ENCODE results near the gene PTPRS. TPM values are rescaled to one million over a fixed set of nuclear protein-coding genes. Genes with fewer than 3 reads are reported as not detected.
A peak's percentile ranks its signal among the peaks of the same experiment; 100 is the strongest.

The PTPRS gene
- polyA plus RNA-seq, 3 donors from 2014 or later: 0.10 TPM; not detected in 2

DNA sequence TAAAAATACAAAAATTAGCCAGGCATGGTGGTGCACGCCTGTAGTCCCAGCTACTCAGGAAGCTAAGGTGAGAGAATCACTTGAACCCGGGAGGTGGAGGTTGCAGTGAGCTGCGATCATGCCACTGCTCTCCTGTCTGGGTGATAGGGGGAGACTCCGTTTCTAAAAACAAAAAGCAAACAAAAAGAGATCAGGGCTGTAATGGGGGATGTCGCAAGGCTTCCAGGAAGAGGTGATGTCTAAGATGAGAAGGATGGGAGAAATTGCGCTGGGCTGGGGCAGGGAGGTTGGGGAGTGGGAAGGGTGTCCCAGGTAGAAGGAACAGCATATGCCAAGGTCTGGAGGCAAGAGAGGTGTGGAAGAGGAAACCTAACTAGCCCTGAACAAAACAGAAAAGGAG, 36.1 kb downstream of the PTPRS start:
- no peak for DNase-seq
- no peaks in the 10 kb centered on the region for H3K4me1 Mint-ChIP-seq
- no peaks in the 10 kb centered on the region for H3K36me3 Mint-ChIP-seq
- H3K27ac Mint-ChIP-seq: no peak overlapping the region
- H3K4me3 Mint-ChIP-seq: no peak overlapping the region
- H3K27me3 Mint-ChIP-seq (ENCODE audit: low read depth in 3 of 3): peaks cover 3 to 5% (median 3%) of the 10 kb centered on the region in 3 donors
- H3K9me3 Mint-ChIP-seq: no peaks in the 10 kb centered on the region

DNA sequence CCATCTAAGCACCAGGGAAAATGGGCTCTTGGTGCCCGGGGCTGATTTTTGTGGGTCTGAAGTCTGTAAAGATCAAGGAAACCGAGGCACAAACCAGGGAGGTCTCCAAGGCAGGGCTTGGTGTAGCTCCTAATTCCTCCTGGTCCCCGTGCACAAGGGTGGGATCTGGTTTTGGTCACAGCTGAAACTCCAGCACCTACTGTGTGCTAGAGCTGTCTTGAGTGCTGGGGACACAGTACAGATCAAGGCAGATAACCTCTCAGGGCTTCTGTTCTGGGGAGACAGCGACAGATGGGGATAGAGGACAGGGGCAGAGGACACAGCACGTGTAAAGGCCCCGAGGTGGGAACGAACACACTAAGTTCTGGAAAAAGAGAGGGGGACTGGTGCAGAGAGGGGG, 37.4 kb downstream of the PTPRS start:
- DNase-seq: no peak
- H3K9me3 Mint-ChIP-seq: peaks cover 0 to 2% (median 0%) of the 10 kb centered on the region in 6 donors

DNA sequence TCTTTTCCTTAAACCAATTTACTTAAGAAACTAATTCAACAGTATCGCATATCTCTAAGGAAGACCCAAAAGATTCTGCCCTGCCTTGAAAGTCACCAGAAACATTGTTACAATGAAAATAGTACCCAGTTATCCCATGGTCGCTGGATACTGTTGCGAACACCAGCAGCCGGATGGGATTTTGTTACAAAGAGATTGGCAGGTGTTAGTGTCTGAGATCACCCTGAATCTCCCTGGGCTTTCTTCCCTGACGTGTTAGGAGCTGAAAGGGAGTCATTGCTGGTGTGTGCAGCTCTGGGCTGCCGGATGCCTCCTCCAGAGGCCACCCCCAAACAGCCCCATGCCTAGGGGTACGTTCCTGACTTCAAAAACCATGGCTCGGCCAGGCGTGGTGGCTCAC, 38.2 kb downstream of the PTPRS start:
- peaks cover 3 to 7% (median 5%) of the 10 kb centered on the region in 3 donors for H3K27me3 Mint-ChIP-seq (ENCODE audit: low read depth in 3 of 3)
- H3K4me3 Mint-ChIP-seq: no peak overlapping the region
- no peaks in the 10 kb centered on the region for H3K4me1 Mint-ChIP-seq
- no peak overlapping the region for H3K27ac Mint-ChIP-seq
- no peak for DNase-seq
- peaks cover 0 to 2% (median 0%) of the 10 kb centered on the region in 6 donors for H3K9me3 Mint-ChIP-seq
- H3K36me3 Mint-ChIP-seq: no peaks in the 10 kb centered on the region

More for the DNA sequence above, 37.4 kb downstream of the PTPRS start:
- H3K27me3 Mint-ChIP-seq (ENCODE audit: low read depth in 3 of 3): peaks cover 3 to 7% (median 5%) of the 10 kb centered on the region in 3 donors
- H3K36me3 Mint-ChIP-seq: no peaks in the 10 kb centered on the region
- no peaks in the 10 kb centered on the region for H3K4me1 Mint-ChIP-seq
- H3K27ac Mint-ChIP-seq: no peak overlapping the region
- H3K4me3 Mint-ChIP-seq: no peak overlapping the region

DNA sequence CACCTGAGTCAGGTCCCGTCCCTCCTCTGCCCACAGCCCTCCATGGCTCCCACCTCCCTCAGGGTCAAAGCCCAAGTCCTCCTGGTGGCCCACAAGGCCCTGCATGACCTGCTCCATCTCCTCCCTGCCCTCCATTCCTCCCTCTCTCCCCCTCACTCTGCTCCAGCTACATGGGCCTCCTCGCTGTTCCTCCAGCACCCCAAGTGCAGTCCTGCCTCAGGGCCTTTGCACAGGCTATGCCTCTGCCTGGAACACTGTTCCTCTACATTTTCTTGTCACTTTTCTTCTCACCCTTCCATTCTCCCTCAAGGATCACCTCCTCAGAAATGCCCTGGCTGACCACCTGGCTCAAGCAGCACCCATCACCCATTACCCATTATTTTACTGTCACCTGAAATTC, 41.5 kb downstream of the PTPRS start:
- peaks cover 0 to 2% (median 0%) of the 10 kb centered on the region in 6 donors for H3K9me3 Mint-ChIP-seq
- H3K4me3 Mint-ChIP-seq: no peak overlapping the region
- H3K36me3 Mint-ChIP-seq: no peaks in the 10 kb centered on the region
- no peak overlapping the region for H3K27ac Mint-ChIP-seq
- DNase-seq: no peak
- no peaks in the 10 kb centered on the region for H3K4me1 Mint-ChIP-seq
- peaks cover 5 to 9% (median 6%) of the 10 kb centered on the region in 3 donors for H3K27me3 Mint-ChIP-seq (ENCODE audit: low read depth in 3 of 3)

DNA sequence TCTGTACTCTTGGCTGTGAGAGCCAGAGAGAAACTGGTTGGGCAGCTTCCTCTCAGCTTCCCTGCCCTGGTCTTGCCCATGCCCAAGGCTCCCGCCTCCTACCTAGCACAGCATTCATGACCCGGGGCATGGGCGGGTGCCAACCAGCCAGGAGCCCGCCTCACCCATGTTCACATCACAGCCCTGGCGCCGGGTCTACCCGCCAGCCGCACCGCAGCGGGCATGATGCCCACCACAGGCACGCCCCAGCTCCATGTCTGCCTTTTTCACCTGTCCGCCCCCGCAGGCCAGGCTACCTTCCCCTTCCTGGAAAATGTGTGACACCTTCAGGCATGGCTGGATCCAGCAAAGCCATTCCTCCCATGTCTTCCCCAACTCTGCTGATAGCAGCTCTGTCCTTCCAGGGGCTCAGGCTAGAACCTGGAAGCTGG, 42.1 kb downstream of the PTPRS start:
- no peaks in the 10 kb centered on the region for H3K4me1 Mint-ChIP-seq
- no peak overlapping the region for H3K27ac Mint-ChIP-seq
- H3K27me3 Mint-ChIP-seq (ENCODE audit: low read depth in 3 of 3): peaks cover 3 to 9% (median 5%) of the 10 kb centered on the region in 3 donors
- no peak overlapping the region for H3K4me3 Mint-ChIP-seq
- H3K36me3 Mint-ChIP-seq: no peaks in the 10 kb centered on the region
- no peak for DNase-seq
- H3K9me3 Mint-ChIP-seq: peaks cover 0 to 2% (median 0%) of the 10 kb centered on the region in 6 donors

DNA sequence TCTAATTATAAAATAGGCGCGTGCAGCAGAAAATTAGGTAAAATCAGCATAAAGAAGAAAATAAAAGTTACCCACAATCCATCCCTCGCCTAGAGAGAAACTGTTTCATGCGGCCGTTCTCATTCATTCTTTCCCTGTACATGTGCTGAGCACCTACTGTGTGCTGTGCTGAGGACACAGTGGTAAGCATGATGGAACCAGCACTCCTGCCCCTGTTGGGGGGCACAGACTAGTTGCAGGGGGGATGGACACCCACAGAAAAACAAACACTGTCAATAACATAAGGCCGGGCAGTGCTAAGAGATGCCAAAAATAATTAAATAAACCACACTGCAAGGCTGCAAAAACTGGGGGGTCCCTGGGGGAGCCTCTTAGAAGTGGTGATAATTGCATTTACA, 43.3 kb downstream of the PTPRS start:
- no peak overlapping the region for H3K4me3 Mint-ChIP-seq
- H3K4me1 Mint-ChIP-seq: peaks cover 0 to 2% of the 10 kb centered on the region in 2 donors
- H3K27ac Mint-ChIP-seq: no peak overlapping the region
- H3K27me3 Mint-ChIP-seq (ENCODE audit: low read depth in 3 of 3): peaks cover 3 to 9% (median 5%) of the 10 kb centered on the region in 3 donors
- peaks cover 0 to 2% (median 0%) of the 10 kb centered on the region in 6 donors for H3K9me3 Mint-ChIP-seq
- no peak for DNase-seq
- no peaks in the 10 kb centered on the region for H3K36me3 Mint-ChIP-seq

DNA sequence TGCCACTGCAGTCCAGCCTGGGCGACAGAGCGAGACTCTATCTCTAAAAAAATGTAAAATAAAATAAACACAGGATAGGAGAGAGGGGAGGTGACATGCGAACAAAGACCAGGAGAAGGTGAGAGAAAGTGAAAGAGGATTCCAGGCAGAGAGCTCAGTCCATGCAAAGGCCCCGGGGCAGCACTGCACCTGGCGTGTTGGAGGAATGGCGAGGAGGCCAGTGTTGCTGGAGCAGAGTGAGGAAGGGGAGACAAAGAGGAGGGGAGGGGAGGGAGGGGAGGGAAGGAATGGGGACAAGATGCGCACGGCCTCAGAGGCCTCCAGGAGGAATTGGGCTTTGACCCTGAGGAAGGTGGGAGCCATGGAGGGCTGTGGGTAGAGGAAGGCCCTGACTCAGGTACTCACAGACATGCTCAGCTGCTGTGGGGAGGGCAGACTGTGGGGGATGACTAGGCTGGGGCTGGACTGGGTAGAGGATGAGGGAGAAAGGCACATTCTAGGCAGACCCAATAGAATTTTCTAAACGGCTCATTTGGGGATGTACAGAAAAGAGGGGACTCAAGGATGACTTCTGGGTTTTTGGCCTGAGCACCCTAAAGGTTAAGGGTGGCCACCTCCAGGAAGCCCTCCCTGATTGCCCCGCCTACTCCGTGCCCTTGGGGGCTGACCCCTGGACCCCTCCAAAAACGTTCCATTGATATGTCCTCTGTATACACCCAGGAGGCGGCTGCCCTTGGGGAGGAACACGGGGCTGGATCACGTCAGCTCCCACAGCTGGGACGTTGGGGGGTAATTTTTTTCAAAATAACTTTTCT, 43.9 kb downstream of the PTPRS start:
- Mint-ChIP-seq H3K9me3 (peaks cover 0 to 2% (median 0%) of the 10 kb centered on the region in 6 donors), H3K4me1 (peaks cover 5 to 8% of the 10 kb centered on the region in 2 donors), H3K27me3 (ENCODE audit: low read depth in 3 of 3) (peaks cover 5 to 9% (median 6%) of the 10 kb centered on the region in 3 donors), H3K36me3 (no peaks in the 10 kb centered on the region), H3K27ac (no peak overlapping the region), H3K4me3 (no peak overlapping the region)
- no peak for DNase-seq

DNA sequence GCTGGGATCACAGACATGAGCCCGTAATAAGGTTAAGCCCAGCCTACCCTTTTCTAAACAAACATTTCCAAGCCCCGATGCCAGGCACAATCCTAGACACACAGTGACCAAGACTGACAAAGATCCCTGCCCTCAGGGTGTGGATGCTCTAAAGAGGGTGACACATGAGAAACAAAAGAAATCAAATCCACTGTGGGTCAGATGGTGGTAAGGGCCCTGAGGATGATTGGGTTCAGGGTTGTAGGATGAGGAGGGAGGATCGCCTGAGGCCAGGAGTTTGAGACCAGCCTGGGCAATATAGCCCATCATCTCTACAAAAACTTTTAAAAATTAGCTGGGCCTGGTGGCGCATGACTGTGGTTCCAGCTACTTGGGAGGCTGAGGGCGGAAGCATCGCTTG, 44.6 kb downstream of the PTPRS start:
- DNase-seq: no peak
- Mint-ChIP-seq H3K27me3 (ENCODE audit: low read depth in 3 of 3) (peaks cover 6 to 8% (median 6%) of the 10 kb centered on the region in 3 donors), H3K36me3 (no peaks in the 10 kb centered on the region), H3K4me1 (peaks cover 7 to 8% of the 10 kb centered on the region in 2 donors), H3K27ac (no peak overlapping the region), H3K4me3 (no peak overlapping the region), H3K9me3 (peaks cover 0 to 2% (median 0%) of the 10 kb centered on the region in 6 donors)

DNA sequence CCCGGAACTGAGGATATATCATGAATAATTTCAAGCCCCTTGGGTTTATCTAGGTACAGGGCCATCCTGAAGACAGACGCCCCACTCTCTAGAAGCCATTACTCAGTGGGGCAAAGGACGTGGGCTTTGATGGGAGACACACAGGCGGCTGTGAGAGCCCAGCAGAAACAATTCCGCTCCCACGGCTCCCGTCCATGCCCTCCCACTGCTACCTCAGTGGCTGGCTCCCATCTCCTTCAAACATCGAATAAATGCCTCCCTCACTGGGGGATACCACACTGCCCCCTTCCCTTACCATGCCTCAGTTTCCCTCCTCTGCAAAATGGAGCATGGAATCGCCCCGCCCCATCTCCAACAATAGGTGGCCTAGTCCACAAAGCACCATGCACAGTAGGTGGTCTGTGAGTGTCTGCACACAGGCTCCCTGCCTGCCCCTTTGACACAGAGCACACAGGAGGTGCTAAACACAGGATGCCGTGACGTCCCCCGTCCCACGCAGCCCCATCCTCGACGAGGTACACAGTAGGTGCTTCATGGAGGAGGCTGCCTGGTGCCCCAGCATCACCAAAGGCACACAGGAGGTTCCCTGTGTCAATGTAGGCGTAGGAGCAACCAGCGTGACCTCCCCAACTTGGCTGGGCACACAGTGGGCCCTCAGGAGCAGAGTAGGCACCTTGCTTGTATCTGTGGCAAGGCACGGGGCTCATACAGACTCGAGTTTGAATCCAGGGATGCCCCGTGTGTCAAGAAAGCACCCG, 46.0 kb downstream of the PTPRS start:
- peaks cover 6 to 8% (median 6%) of the 10 kb centered on the region in 3 donors for H3K27me3 Mint-ChIP-seq (ENCODE audit: low read depth in 3 of 3)
- no peak for DNase-seq
- peaks cover 0 to 2% (median 0%) of the 10 kb centered on the region in 6 donors for H3K9me3 Mint-ChIP-seq
- peak overlapping the region in 4 of 5 donors; percentile 64 to 81 (median 66) for H3K4me3 Mint-ChIP-seq
- H3K4me1 Mint-ChIP-seq: peaks cover 7 to 8% of the 10 kb centered on the region in 2 donors
- H3K36me3 Mint-ChIP-seq: no peaks in the 10 kb centered on the region
- no peak overlapping the region for H3K27ac Mint-ChIP-seq

DNA sequence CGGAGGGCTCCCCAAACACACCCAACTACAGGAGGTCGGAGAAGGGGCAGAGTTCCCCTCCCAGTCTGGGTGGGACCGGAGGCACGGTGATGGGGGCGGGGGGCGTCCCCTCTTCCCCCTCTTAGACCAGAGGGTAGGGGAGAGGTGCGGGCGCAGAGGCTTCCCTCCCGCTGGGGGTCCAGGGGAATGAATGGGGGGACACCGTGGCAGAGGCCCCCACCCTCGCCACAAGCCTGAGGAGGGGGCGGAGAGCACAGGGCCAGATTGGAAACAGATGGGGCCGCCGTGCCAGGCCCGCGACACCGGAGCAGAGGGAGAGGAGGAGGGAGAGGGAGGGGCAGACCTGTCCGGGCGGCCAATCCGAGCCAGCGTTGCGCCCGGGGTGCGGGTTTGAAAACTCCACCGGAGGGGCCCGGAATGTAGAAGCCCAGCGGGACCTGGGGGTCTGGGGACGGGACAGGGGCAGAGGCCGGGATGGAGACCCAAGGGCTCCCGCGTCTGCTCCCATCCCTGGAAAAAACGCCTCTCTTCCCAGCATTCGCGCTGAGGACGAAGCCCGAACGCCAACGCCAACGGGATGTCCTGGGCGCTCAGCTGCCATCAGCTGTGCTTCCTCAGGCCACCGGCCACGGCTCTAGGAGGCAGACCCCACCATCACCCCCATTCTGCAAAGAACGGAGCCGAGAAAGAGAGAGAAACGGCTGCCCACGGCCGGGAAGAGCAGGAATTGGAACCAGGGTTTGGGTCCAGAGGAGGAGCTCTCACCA, 46.8 kb downstream of the PTPRS start:
- no peaks in the 10 kb centered on the region for H3K36me3 Mint-ChIP-seq
- H3K4me3 Mint-ChIP-seq: peak overlapping the region in 4 of 5 donors; percentile 29 to 63 (median 52)
- H3K4me1 Mint-ChIP-seq: peaks cover 7 to 8% of the 10 kb centered on the region in 2 donors
- H3K27ac Mint-ChIP-seq: peak overlapping the region in 1 of 6 donors; percentile 28
- DNase-seq: no peak
- no peaks in the 10 kb centered on the region for H3K9me3 Mint-ChIP-seq
- H3K27me3 Mint-ChIP-seq (ENCODE audit: low read depth in 3 of 3): peaks cover 4 to 8% (median 6%) of the 10 kb centered on the region in 3 donors

DNA sequence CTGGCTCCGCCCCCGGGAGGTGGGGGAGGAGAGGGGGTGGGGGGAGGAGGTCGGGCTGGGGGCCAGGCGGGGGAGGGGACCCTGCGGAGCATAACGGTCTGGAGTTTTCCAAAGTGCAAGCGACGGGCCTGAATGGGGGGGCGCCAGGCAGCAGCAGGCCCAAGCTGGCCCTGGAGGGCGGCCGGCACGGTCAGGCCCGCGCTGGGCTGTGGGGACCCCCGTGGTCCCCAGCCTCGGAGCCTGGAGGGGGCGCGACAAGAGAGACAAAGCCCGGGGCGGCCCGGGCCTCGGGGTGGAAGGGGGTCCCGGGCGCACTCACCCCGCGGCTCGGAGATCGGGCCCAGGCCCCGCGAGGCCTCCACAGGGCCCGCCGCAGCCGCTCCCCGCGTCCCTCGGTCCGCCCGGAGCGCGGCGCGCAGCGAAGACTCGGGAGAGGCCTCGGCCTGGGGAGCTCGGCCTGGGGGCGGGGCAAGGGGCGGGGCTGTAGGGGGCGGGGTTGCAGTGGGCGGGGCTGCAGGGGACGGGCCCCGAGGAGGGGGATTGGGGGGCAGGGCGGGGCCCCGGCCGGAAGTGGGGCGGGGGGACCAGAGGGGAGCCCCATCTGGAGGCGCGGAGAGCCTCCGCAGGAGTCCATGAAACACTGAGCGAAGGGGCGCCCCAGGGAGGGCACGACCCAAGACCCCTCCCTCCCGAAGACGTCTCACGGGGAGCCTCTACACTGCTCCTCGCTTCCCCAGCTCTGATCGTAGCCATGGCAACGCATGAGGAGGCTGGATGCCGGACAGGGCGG, 47.6 kb downstream of the PTPRS start:
- peaks cover 7 to 8% of the 10 kb centered on the region in 2 donors for H3K4me1 Mint-ChIP-seq
- DNase-seq: peak; percentile 23 to 32 (median 30)
- peaks cover 4 to 6% (median 6%) of the 10 kb centered on the region in 3 donors for H3K27me3 Mint-ChIP-seq (ENCODE audit: low read depth in 3 of 3)
- no peaks in the 10 kb centered on the region for H3K9me3 Mint-ChIP-seq
- peak overlapping the region in 1 of 6 donors; percentile 28 for H3K27ac Mint-ChIP-seq
- peak overlapping the region in 4 of 5 donors; percentile 29 to 63 (median 52) for H3K4me3 Mint-ChIP-seq
- H3K36me3 Mint-ChIP-seq: no peaks in the 10 kb centered on the region

DNA sequence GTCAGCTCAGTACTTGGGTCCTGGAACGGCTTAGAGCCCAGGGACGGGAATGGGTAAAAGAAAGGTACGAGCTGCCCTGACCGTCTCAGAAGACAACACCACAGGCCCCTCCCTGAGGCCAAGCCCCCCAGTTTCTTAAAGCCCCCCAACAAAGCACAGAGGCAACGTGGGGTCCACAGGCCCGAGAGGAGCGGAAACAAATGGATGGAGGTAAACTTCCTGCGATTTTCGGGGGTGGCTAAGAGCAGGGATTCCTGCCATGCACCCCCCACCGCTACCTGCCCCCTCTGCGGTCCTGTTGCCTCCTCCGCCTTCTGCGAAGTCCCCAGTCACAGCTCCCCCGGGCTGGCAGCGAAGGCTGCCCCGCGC, 48.2 kb downstream of the PTPRS start:
- Mint-ChIP-seq H3K9me3 (no peaks in the 10 kb centered on the region), H3K27me3 (ENCODE audit: low read depth in 3 of 3) (peaks cover 4 to 6% (median 6%) of the 10 kb centered on the region in 3 donors), H3K4me1 (peaks cover 7 to 8% of the 10 kb centered on the region in 2 donors), H3K27ac (no peak overlapping the region), H3K36me3 (no peaks in the 10 kb centered on the region), H3K4me3 (peak overlapping the region; percentile 53 to 75 (median 60))
- DNase-seq: peak in 1 of 3 donors; percentile 6
